Measurements from ENCODE around the gene RETN.

The RETN gene

GRCh38 chr19:7639863-7640348 lies 28.9 kb upstream of the RETN start:
- TF ChIP-seq EZH2phosphoT487 (IDR thresholded peaks at IDR 0.05; ENCODE audit: borderline replicate concordance), result no peak
- no peak for TF ChIP-seq CTCF (conservative IDR thresholded peaks at IDR 0.05; ENCODE audit: low read length)
- H3K9ac ChIP-seq (ENCODE audit: low read depth, low read length, poor library complexity, severe bottlenecking), result no peak overlapping the region
- H3K79me2 ChIP-seq (ENCODE audit: insufficient read depth, low read length), result no peaks in the 10 kb centered on the region
- no peaks in the 10 kb centered on the region for H3K9me2 ChIP-seq (replicated peaks; ENCODE audit: low read depth, low read length)
- H3K27me3 ChIP-seq (ENCODE audit: insufficient read depth, low read length, poor library complexity, severe bottlenecking), result no peaks in the 10 kb centered on the region
- H3K9me3 ChIP-seq (ENCODE audit: insufficient read depth, low read depth, low read length), result no peaks in the 10 kb centered on the region
- no peak overlapping the region for H3K4me2 ChIP-seq (ENCODE audit: low read depth, low read length, poor library complexity, severe bottlenecking)
- no peaks in the 10 kb centered on the region for H3F3A ChIP-seq (ENCODE audit: low read depth)
- no peaks in the 10 kb centered on the region for H3K4me1 ChIP-seq (ENCODE audit: insufficient read depth, low read length, poor library complexity, severe bottlenecking)
- no peaks in the 10 kb centered on the region for H3K36me3 ChIP-seq (ENCODE audit: insufficient read depth, low read length)
- no peak overlapping the region for H3K4me3 ChIP-seq (ENCODE audit: low read length, poor library complexity, severe bottlenecking)
- no peak overlapping the region for H2AFZ ChIP-seq (ENCODE audit: low read length)
- H4K20me1 ChIP-seq (ENCODE audit: insufficient read depth, low read length, poor library complexity, severe bottlenecking), result no peaks in the 10 kb centered on the region

GRCh38 chr19:7640803-7641202 lies 28.0 kb upstream of the RETN start:
- H3K4me3 ChIP-seq (ENCODE audit: low read length, poor library complexity, severe bottlenecking), result no peak overlapping the region
- TF ChIP-seq EZH2phosphoT487 (IDR thresholded peaks at IDR 0.05; ENCODE audit: borderline replicate concordance) (no peak), CTCF (conservative IDR thresholded peaks at IDR 0.05; ENCODE audit: low read length) (no peak)
- H3F3A ChIP-seq (ENCODE audit: low read depth), result no peaks in the 10 kb centered on the region
- no peaks in the 10 kb centered on the region for H4K20me1 ChIP-seq (ENCODE audit: insufficient read depth, low read length, poor library complexity, severe bottlenecking)
- no peaks in the 10 kb centered on the region for H3K79me2 ChIP-seq (ENCODE audit: insufficient read depth, low read length)
- H3K9me3 ChIP-seq (ENCODE audit: insufficient read depth, low read depth, low read length), result no peaks in the 10 kb centered on the region
- H3K27me3 ChIP-seq (ENCODE audit: insufficient read depth, low read length, poor library complexity, severe bottlenecking), result no peaks in the 10 kb centered on the region
- no peaks in the 10 kb centered on the region for H3K4me1 ChIP-seq (ENCODE audit: insufficient read depth, low read length, poor library complexity, severe bottlenecking)
- no peak overlapping the region for H3K9ac ChIP-seq (ENCODE audit: low read depth, low read length, poor library complexity, severe bottlenecking)
- H3K4me2 ChIP-seq (ENCODE audit: low read depth, low read length, poor library complexity, severe bottlenecking), result no peak overlapping the region
- no peak overlapping the region for H2AFZ ChIP-seq (ENCODE audit: low read length)
- H3K9me2 ChIP-seq (replicated peaks; ENCODE audit: low read depth, low read length), result no peaks in the 10 kb centered on the region
- H3K36me3 ChIP-seq (ENCODE audit: insufficient read depth, low read length), result no peaks in the 10 kb centered on the region

- Histone ChIP-seq H3K4me1 (ENCODE audit: insufficient read depth, low read length, poor library complexity, severe bottlenecking) (no peaks in the 10 kb centered on the region), H3K4me3 (ENCODE audit: low read length, poor library complexity, severe bottlenecking) (no peak overlapping the region), H3K9ac (ENCODE audit: low read depth, low read length, poor library complexity, severe bottlenecking) (no peak overlapping the region), H3F3A (ENCODE audit: low read depth) (no peaks in the 10 kb centered on the region), H3K9me3 (ENCODE audit: insufficient read depth, low read depth, low read length) (no peaks in the 10 kb centered on the region), H3K27me3 (ENCODE audit: insufficient read depth, low read length, poor library complexity, severe bottlenecking) (no peaks in the 10 kb centered on the region), H3K9me2 (replicated peaks; ENCODE audit: low read depth, low read length) (no peaks in the 10 kb centered on the region), H2AFZ (ENCODE audit: low read length) (no peak overlapping the region), H3K79me2 (ENCODE audit: insufficient read depth, low read length) (no peaks in the 10 kb centered on the region), H3K36me3 (ENCODE audit: insufficient read depth, low read length) (no peaks in the 10 kb centered on the region), H3K4me2 (ENCODE audit: low read depth, low read length, poor library complexity, severe bottlenecking) (no peak overlapping the region), H4K20me1 (ENCODE audit: insufficient read depth, low read length, poor library complexity, severe bottlenecking) (no peaks in the 10 kb centered on the region)
- TF ChIP-seq EZH2phosphoT487 (IDR thresholded peaks at IDR 0.05; ENCODE audit: borderline replicate concordance), result no peak
- no peak; the same call in 1 of the 2 replicates for TF ChIP-seq CTCF (conservative IDR thresholded peaks at IDR 0.05; ENCODE audit: low read length)
Observed at GRCh38 chr19:7641290-7642276, 27.3 kb upstream of the RETN start.

All from Loucy (cell line).